GM12874 (cell line): ENCODE measurements around the gene SDC4.

Experiments
- CTCF ChIP-seq: IDR thresholded peaks from 2 replicates; pipeline ENCODE4 v1.5.1; 2011; ENCODE audit warnings: low read depth, mild to moderate bottlenecking, control low read depth, low read length, moderate library complexity; ENCODE audit not compliant: insufficient read depth

Gene SDC4

GRCh38 chr20:45294659-45295058 is 53.6 kb downstream of the SDC4 start:
- TF ChIP-seq CTCF: no peak

- no peak for TF ChIP-seq CTCF
Observed at GRCh38 chr20:45294003-45294368, 54.2 kb downstream of the SDC4 start.

GRCh38 chr20:45293041-45294002 is 54.9 kb downstream of the SDC4 start:
- TF ChIP-seq CTCF: peak; percentile 96

GRCh38 chr20:45292343-45292742 is 55.9 kb downstream of the SDC4 start:
- TF ChIP-seq CTCF: no peak

- no peak for TF ChIP-seq CTCF
Observed at GRCh38 chr20:45291526-45291925, 56.7 kb downstream of the SDC4 start.

GRCh38 chr20:45290677-45291355 is 57.4 kb downstream of the SDC4 start:
- peak; percentile 91 for TF ChIP-seq CTCF

GRCh38 chr20:45289942-45290676 is 58.1 kb downstream of the SDC4 start:
- TF ChIP-seq CTCF: no peak
